Central memory CD4-positive, alpha-beta T cell (primary cell): ENCODE measurements around the gene FHL1.

Source experiments
- DNase-seq: peaks from one replicate; pipeline ENCODE4 v3.0.0; 2022

FHL1 gene

DNA sequence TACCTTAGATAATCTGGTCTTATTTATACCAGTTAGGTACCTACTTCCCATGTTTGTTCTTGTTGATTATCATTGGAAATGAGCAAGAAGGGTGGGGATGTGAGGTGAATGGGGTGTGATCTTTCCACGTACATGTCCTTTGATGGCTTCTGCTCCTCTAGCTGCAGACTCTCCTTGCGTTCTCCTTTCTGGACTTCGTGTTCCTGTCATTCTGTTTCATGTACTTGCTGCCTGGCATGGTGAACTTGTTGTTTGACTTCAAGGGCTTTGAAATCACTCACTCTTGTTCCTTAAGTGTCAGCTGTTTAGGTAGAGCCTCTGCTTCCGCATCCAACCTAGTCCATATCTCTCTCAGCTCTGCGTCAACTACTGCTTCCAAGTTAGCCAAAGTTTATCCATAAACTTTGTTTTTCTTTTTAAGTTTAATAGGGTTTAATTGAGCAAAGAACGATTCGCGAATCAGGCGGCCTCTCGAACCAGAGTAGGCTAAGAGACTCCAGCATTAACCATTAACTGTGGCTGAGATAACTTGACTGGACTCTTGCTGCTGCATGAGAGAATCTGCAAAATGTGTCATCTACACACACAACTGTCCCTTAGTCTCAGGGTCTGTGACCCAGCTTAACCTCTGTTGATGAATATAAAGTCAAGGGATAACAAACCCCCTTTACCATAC lies 42.8 kb downstream of the FHL1 start:
- no peak for DNase-seq

DNA sequence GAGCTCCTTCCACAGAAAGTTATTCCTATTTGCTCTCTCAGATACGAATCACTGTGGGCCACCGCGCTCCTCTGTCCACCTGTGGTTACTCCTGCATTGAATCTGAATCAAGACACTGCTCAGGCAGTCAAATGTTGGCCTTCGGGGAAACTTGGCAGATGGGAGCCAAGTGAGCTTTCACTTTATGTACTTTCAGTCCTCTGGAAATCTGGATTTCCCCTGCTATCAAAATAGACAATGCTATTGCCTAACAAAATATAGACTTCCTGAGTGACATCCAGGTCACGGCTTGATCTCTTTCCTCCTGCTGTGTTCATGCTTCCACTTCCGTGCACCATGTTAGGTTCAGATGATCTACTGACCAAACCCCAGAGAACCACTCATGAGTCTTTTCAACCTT lies 43.8 kb downstream of the FHL1 start:
- no peak for DNase-seq

DNA sequence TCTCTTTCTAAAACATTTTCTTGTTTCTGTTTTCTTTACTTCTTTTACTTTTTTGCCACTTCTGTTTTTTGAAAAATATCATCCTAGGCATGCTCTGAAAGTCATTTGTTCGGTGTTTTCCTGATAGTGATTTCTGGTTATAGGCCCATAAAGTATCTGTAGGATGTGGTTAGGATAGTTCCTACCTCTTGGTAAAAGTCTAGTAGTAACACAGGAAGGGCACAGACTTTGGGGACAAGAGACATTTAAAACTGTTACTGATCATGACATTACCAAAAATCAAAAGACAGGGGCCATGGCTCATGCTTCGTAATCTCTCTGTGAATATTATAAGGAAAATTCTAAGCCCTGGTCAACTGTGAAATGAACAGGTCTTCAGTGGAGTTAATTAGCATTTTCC lies 44.8 kb downstream of the FHL1 start:
- peak; percentile 12 for DNase-seq

DNA sequence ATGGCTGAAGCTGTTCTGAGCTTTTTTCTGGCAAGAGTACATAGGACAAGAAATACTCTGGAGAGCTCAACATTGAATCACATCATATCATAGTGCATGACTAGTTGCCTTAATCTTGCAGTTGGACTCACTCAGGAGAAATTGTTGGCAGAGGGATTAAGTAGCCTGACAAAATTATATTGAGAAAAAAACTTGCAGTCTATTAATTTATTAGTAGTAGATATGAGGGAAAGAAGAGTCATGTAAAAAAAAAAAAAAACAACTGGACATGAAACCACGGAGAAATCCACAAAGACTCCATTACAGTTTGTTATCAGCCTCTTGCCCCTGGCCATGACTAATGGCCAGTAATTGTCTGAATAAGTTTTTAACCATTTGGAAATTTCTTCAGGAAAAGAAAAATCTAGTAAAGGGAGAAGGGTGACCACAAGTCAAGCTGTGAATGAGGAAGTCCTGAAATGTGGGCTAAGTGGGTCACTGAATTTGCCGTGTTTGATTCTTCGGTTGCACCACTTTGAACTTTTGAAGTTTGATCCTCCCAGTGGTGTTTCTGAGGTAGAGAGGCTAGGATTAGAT lies 45.6 kb downstream of the FHL1 start:
- DNase-seq: no peak

DNA sequence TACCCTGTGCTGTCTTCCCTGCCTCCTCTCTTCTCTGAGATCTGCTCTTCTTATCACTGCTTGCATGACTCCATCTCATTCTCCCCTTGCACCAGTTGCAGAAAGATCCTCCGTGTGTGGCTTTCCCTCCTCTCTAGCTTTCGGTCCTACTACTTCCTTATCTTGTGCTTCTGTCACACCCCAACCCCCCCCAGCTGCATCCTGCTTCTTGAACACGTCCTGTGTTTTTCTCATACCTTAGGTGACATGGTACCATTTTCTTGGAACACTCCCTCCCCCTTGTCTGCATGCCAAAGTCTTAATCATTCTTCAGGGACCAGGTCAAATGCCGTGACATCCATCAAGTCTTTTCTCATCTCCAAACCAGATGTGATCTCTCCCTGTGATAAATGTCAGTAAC lies 46.4 kb downstream of the FHL1 start:
- no peak for DNase-seq

DNA sequence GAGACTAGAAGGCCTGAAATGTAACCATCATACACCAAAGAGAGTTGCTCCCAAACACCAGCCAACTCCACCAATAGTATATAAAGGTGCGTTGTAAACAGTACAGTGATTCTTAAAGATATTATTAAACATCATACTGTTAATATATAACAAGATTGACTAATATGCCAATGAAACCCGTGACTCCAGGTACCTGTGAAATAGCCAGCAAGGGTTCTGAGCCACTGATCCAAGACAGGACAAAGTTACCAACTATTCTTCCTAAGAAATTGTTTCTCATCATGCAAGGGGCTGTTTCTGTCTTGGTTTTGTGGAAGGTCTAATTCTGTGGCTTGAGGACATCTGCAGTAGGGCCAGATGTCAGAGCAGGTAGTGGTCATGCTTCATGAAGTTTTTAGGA lies 47.2 kb downstream of the FHL1 start:
- DNase-seq: no peak

DNA sequence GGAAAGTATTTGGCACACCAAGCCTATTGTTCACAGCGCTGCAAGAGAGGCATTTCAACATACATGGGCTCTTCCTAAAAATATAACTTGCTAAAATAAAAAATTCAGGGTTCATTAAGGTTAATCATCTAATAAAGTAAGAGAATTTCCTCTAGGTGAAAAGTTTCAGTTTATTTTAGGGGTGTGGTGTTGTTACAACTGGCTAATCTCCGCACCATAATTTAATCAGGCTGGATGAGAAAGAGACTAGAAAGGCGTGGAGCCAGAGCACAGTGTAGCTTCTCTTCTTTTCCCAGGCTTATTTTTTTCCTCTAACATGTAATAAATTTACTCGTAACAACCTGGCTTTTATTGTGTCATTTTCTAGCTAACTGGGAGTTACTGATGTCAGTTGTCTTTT lies 47.9 kb downstream of the FHL1 start:
- DNase-seq: no peak

DNA sequence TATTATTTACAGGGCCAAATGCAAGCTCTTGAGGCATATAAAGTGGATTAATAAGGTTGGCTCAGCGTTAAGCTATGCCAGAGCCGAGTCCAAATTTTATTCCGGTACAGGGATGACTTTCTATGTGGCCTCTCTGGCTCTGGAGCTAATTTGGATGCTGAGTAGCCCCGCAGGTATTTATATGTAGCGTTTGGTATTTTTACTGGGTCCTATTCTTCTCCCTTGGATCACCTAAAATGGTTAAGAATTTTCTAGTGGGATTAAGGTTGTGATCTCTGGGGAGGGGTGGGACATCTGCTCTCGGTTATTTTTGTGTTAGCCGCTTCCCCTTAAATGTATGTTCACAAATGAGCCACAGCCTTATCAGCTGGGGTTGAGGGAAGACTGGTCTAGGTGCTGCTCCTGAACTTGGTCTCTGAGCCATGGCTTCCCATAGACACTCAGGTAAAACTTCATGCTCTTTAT lies 49.4 kb downstream of the FHL1 start:
- DNase-seq: no peak

DNA sequence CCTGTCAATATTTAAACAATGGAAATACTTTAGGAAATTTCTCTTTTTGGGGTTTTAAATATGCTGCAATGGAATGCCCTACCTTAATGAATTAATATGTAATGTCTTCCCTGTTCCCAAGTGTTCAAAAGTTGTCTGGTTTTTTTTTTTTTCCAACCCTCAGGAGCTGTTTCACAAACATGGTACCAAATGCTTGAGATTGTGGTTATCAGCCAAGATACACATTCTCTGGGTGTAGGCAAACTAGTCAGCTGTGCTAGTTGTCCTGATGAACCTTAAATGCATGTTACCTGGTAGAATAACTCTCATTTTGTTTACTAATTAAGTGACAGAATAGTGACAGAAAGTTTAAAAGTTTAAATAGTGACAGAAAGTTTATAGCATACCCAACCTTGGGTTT lies 50.7 kb downstream of the FHL1 start:
- DNase-seq: no peak

DNA sequence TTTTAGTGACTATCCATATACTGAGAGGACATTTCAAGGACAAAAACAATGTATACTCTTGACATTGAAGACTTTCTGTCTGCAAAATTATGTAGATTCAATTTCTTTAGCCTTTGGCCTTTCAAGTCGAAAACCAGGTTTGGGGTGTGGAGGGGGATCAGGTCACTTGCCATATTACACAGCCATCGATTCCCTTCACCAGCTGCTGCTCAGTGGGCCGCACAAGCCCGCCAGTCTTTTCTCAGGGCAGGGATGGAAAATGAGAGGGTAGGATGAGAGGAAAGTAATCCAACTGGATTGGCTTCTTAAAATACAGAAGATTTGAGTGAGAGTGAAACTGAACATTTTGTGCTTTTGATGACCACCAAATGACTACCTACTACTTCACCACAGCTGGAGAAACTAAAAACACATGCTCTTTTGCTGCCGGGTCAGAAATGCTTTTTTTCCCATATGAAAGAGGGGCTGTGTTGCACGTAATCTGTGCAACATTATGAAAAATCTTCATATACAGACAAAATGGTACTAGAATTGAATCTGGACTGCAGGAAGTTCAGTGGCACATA lies 51.4 kb downstream of the FHL1 start:
- no peak for DNase-seq

DNA sequence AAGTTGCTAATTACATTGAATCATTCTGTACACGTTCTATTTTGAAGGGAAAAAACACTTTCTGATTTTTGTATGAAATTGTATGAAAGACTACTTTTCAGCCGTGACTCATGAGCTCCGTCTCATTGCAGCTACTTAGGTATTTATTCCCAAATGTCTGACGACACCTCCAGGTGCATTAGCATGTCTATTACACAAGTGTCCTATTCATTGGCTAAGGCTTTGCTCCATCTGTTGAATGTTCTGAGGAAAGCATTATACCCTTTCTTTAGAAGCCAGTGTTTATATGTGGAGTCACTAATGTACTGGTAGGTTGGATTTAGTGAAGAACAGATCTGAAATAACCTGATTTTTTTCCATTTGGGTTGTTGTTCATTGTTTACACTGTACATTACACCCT lies 52.0 kb downstream of the FHL1 start:
- DNase-seq: no peak

DNA sequence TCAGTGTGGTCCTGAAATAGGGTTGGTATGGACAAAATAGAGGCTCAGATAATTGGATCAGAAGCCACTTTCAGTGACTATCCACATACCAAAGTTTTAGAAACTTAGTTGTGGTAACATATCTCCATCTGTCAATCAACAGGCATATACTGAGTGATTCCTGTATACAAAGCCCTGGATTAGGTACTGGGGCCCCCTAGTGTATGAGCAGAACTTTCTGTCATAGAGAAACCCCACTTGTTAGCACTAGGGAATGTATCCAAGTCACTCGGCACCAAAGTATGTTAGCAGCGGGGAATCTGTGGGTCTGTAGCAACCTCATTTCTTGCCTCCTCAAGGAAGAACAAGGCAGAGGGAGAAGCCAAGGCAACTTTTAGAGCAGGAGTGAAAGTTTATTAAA lies 53.1 kb downstream of the FHL1 start:
- no peak for DNase-seq

DNA sequence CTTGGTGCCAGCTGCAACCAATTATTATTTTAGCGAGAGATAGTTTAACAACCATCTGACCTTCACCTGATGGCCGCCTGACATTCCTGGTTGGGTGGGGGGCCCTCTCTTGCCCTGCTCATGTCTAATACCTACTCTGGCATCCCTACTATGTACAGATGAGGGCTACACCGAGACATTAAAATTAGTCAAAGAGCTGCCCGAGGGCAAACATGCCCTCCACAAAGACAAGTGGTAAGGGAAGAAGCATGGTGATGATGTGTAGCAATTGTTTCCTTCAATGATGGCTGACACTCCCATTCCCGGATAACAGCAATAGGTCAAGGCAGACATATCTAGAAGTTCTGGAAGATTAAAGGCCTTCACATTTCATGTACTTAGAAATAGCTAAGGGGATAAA lies 54.3 kb downstream of the FHL1 start:
- no peak for DNase-seq

DNA sequence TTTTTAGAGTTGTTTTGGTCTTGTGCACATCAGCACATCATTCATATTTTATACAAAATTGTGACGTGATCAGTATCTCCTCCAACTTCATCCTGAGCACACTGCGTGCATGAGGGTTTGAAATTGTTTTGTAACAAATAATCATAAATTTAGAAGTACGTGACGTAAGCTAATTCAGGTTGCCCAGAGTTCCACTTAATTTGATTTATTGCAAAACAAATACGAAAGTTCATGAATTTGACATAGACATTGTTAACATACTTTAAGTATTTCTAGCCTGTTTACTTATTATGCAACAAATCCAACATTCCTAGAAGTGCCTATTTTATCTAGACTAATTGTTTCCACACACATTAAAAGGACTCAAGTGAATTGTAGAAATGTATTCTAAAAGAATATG lies 55.6 kb downstream of the FHL1 start:
- DNase-seq: no peak

DNA sequence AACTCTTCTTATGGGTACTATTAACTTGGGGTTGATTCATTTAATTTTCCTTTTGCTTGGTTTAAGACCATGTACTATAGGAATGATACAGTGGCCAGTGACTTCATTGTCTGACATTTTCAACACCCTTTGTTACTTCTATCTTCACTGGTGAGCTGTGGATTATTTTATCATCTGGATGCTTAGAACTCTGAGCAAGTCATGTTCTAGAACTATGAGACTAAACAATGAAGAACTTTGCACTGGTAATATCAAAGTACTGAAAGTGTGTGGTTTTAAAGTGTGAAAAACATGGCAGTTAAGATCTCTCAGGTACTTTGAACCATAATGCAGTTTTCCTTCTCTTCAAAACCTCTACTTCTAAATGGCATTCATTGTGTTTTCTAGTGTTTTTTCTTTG lies 56.1 kb downstream of the FHL1 start:
- DNase-seq: no peak

DNA sequence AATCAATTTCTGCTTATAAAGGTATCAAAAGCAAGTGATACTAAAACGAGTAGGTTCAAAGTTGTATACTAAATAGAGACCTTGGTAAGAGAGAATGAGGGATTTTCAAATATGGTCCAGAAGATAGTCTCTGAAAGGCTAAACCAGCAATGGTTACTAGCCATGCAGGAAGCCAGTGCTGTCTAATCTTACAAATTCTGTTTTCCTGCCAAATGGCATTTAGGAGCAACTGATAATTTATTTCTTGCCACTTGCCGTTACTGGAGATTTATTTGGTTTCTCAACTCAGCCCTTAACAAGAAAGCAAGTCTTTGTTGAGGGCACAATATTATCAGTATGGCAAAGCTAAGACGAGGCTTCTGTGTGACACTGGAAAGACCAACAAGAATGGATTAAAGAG lies 56.6 kb downstream of the FHL1 start:
- DNase-seq: no peak

DNA sequence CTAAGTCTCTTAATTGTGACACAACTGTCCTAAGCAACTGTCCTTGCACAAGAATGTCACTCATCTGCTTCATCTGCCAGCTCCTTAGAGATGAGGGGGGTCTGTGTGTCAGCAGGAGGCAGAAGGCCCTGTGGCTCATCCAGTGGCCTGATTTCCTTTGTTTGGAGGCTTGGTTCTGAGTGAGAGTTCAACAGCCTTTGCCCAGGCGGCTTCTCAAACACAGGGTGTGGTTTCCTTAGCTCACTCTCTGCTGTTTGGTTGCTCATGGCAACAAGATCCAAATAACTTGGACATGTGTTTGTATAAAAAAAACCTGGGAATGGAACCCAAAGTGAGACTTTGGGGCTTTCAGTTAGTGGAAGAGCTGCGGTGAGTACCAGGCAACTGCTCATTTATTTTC lies 57.2 kb downstream of the FHL1 start:
- DNase-seq: peak; percentile 59

DNA sequence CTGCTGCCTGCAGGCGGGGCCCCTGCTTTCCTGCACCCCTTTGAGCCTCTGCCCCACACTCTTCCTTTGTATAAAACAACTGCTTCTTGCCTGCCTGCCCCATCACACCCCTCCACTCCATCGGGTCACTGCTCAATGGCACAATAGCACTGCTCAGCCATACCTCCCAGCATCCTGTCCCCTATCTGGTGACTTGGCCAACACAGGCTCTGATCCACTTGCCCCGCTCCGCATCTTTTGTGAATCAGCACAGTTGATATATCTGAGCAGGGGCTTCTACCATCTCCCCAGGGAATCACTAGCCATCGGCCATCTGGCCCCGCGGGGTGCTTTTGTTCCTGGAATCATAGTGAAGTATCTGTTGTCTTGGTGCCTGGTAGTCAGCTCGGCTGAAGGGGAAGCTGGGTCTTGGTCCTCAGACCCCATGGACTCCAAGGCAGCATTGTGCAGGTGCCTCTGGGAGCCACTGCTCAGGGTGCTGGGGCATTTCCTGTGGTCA lies 58.6 kb downstream of the FHL1 start:
- no peak for DNase-seq

DNA sequence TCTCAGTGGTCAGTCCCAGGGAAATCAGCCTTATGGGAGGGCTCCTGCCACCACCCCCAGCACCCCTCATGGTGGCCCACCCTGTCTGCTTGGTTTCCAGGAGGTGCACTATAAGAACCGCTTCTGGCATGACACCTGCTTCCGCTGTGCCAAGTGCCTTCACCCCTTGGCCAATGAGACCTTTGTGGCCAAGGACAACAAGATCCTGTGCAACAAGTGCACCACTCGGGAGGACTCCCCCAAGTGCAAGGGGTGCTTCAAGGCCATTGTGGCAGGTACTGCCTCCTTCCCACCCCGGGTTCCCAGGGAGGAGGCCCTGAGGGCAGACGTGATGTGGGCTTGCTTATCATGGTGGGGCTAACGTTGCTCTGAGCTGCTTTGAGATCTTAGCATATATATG lies 59.6 kb downstream of the FHL1 start:
- no peak for DNase-seq

DNA sequence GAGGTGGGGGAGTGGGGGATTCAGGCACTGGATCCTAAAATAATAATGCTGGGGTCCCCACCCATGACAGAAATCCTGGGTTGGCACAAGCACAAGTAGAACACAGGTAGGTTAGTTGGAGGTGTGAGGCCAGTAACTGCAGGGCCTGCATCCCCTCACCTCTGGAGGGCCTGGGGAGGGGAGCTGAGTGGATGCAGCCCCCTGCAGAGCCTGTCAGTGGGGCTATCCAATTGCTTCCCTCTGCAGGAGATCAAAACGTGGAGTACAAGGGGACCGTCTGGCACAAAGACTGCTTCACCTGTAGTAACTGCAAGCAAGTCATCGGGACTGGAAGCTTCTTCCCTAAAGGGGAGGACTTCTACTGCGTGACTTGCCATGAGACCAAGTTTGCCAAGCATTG lies 60.2 kb downstream of the FHL1 start:
- DNase-seq: no peak

DNA sequence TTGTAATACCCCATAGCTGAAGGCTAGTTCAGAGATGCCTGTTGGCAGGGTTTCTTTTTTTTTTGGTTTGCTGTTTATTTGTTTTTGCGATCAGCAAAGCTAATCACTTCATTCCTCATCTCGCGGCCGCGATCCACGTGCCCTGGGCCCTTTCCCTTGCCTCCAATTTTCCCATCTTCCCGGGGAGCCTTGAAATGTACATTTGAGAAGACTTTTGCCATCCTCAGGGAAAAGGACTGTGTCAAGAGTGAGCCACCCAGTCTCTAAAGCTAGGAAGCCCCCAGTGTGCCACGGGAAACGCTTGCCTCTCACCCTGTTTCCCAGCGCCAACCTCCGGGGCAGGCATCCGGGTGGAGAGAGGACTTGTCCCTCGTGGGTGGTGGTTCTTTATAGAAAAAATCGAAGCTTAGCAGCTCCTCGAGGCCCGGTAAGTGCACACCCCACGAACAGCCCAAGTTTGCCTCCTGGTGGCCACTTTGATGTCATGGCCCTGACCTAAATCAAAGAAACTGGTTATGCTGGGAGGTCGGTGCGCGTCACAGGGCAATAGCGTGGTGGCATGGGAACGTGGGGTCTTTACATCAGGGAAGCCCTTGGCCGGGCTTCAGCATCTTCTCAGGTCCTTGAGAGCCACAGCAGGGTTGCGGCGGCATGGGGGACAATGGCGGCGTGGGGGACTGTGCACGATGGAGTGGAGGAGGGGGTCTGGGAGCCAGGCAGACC lies 61.8 kb downstream of the FHL1 start:
- DNase-seq: peak; percentile 33

DNA sequence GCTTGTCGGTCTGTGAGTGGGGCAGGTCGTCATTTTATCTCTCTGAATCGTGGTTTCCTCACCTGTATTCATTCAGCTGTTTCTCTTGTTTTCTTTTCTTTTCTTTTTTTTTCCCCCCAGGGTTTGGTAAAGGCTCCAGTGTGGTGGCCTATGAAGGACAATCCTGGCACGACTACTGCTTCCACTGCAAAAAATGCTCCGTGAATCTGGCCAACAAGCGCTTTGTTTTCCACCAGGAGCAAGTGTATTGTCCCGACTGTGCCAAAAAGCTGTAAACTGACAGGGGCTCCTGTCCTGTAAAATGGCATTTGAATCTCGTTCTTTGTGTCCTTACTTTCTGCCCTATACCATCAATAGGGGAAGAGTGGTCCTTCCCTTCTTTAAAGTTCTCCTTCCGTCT lies 62.4 kb downstream of the FHL1 start:
- no peak for DNase-seq

DNA sequence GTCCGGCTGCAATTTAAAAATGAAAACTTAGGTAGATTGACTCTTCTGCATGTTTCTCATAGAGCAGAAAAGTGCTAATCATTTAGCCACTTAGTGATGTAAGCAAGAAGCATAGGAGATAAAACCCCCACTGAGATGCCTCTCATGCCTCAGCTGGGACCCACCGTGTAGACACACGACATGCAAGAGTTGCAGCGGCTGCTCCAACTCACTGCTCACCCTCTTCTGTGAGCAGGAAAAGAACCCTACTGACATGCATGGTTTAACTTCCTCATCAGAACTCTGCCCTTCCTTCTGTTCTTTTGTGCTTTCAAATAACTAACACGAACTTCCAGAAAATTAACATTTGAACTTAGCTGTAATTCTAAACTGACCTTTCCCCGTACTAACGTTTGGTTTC lies 62.9 kb downstream of the FHL1 start:
- DNase-seq: no peak

DNA sequence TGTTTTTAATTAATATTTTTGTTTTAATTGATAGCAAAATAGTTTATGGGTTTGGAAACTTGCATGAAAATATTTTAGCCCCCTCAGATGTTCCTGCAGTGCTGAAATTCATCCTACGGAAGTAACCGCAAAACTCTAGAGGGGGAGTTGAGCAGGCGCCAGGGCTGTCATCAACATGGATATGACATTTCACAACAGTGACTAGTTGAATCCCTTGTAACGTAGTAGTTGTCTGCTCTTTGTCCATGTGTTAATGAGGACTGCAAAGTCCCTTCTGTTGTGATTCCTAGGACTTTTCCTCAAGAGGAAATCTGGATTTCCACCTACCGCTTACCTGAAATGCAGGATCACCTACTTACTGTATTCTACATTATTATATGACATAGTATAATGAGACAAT lies 63.5 kb downstream of the FHL1 start:
- no peak for DNase-seq
